H1 (cell line): ENCODE measurements around the gene WWC2. TPM values are rescaled to one million over a fixed set of nuclear protein-coding genes. Genes with fewer than 3 reads are reported as not detected.

ENCODE experiments used
- CTCF ChIA-PET: fragments of 300-600 bp; sonication (Branson Sonifier 250); formaldehyde crosslinking; loops from one replicate; lab custom pipeline; 2021; ENCODE audit not compliant: partially characterized antibody; lab: Charles Lee
- POLR2A ChIA-PET: fragments of 300-600 bp; sonication (Branson Sonifier 250); formaldehyde crosslinking; loops from one replicate; lab custom pipeline; 2021; ENCODE audit warnings: inconsistent platforms; ENCODE audit not compliant: partially characterized antibody; lab: Charles Lee
- DNase-seq, 2 experiments: peaks; one replicate each; pipeline versions ENCODE4 v3.0.0 to v3.0.0-alpha.2; 2010 to 2022; ENCODE audit warnings: low spot score in 2 of 2, low read depth in 1 of 2, mixed read lengths in 1 of 2
- FAIRE-seq: peaks from 2 replicates; lab custom pipeline; 2011; peaks lifted over from hg19 to GRCh38; lab: Jason Lieb, UNC
- H2AFZ ChIP-seq: 2 replicates; pipeline ENCODE4 v1.8.1; 2012; ENCODE audit warnings: low read length, inconsistent platforms
- H2AK5ac ChIP-seq: 2 replicates; pipeline ENCODE4 v1.6.1; 2013; ENCODE audit warnings: low read depth, low read length
- H2BK120ac ChIP-seq: replicated peaks from 2 replicates; pipeline ENCODE3; 2013; ENCODE audit warnings: low read depth, low read length, inconsistent platforms
- H2BK12ac ChIP-seq: 2 replicates; pipeline ENCODE4 v1.6.1; 2013; ENCODE audit warnings: low read depth, low read length
- H2BK15ac ChIP-seq: 2 replicates; pipeline ENCODE4 v1.6.1; 2013; ENCODE audit warnings: low read length
- H2BK20ac ChIP-seq: 2 replicates; pipeline ENCODE4 v1.6.1; 2013; ENCODE audit warnings: low read length
- H2BK5ac ChIP-seq: 2 replicates; pipeline ENCODE4 v1.6.1; 2013; ENCODE audit warnings: low read depth, low read length
- H3K14ac ChIP-seq: 2 replicates; pipeline ENCODE4 v1.6.1; 2013; ENCODE audit warnings: inconsistent platforms; ENCODE audit not compliant: insufficient read length
- H3K18ac ChIP-seq: 2 replicates; pipeline ENCODE4 v1.6.1; 2013; ENCODE audit warnings: low read length; ENCODE audit errors: extremely low read depth
- H3K23ac ChIP-seq: 2 replicates; pipeline ENCODE4 v1.6.1; 2013; ENCODE audit warnings: inconsistent platforms; ENCODE audit not compliant: insufficient read length
- H3K23me2 ChIP-seq: 2 replicates; pipeline ENCODE4 v1.6.1; 2013; ENCODE audit warnings: low read depth, low read length
- H3K27ac ChIP-seq: 2 replicates; pipeline ENCODE4 v1.6.1; 2011; ENCODE audit warnings: low read depth, low read length, inconsistent platforms
- H3K27me3 ChIP-seq, 4 experiments: replicated peaks in 1 of 4; 1 replicate in 1 of 4; 2 replicates in 3 of 4; pipeline versions ENCODE4 v1.6.1 to v1.8.1; 2011 to 2013; ENCODE audit warnings: low read length in 3 of 4, mild to moderate bottlenecking in 3 of 4, inconsistent platforms in 2 of 4, mixed read lengths in 2 of 4, moderate library complexity in 1 of 4; ENCODE audit not compliant: control insufficient read depth in 3 of 4, insufficient read depth in 3 of 4; ENCODE audit errors: extremely low read depth in 1 of 4
- H3K36me3 ChIP-seq, 4 experiments: 2 replicates each; pipeline versions ENCODE4 v1.6.1 to v1.8.1; 2011 to 2013; ENCODE audit warnings: mild to moderate bottlenecking in 4 of 4, low read length in 3 of 4, moderate library complexity in 2 of 4, control low read depth in 1 of 4, inconsistent platforms in 1 of 4; ENCODE audit not compliant: insufficient read depth in 4 of 4, control insufficient read depth in 2 of 4
- H3K4ac ChIP-seq: replicated peaks from 2 replicates; pipeline ENCODE3; 2013; ENCODE audit warnings: low read length, low read depth, mixed read lengths, inconsistent platforms; ENCODE audit not compliant: insufficient read length
- H3K4me1 ChIP-seq, 4 experiments: replicated peaks in 1 of 4; 1 replicate in 1 of 4; 2 replicates in 3 of 4; pipeline versions ENCODE4 v1.6.1 to v1.8.1; 2011 to 2013; ENCODE audit warnings: low read length in 3 of 4, inconsistent platforms in 2 of 4, mixed read lengths in 1 of 4; ENCODE audit not compliant: insufficient read depth in 4 of 4, control insufficient read depth in 3 of 4
- H3K4me2 ChIP-seq, 2 experiments: 2 replicates each; pipeline versions ENCODE4 v1.6.1 to v1.8.1; 2011 to 2013; ENCODE audit warnings: low read depth in 2 of 2, low read length in 2 of 2, control low read depth in 1 of 2, inconsistent platforms in 1 of 2, mild to moderate bottlenecking in 1 of 2; ENCODE audit not compliant: insufficient read depth in 1 of 2
- H3K4me3 ChIP-seq, 4 experiments: fragments of 200-600, 300-600 bp in 1 of 4; sonication (generic), shearing (Covaris generic), sonication (Bioruptor Twin) in 1 of 4; 2 replicates each; pipeline versions ENCODE4 v1.5.1 to v1.8.1; 2011 to 2016; ENCODE audit warnings: low read length in 4 of 4, low read depth in 3 of 4, control low read depth in 2 of 4, inconsistent platforms in 2 of 4, mild to moderate bottlenecking in 2 of 4, mixed read lengths in 1 of 4, moderate library complexity in 1 of 4; ENCODE audit not compliant: insufficient read depth in 2 of 4; ENCODE audit errors: extremely low read depth in 1 of 4
- H3K56ac ChIP-seq: replicated peaks from 2 replicates; pipeline ENCODE3; 2013; ENCODE audit warnings: low read depth, mild to moderate bottlenecking, mixed read lengths, low read length, inconsistent platforms; ENCODE audit not compliant: insufficient read length
- H3K79me1 ChIP-seq: 2 replicates; pipeline ENCODE4 v1.6.1; 2013; ENCODE audit warnings: low read depth, low read length, control low read depth
- H3K79me2 ChIP-seq, 2 experiments: 2 replicates each; pipeline versions ENCODE4 v1.6.1 to v1.8.1; 2012 to 2013; ENCODE audit warnings: low read length in 2 of 2, mild to moderate bottlenecking in 2 of 2, inconsistent platforms in 1 of 2; ENCODE audit not compliant: insufficient read depth in 2 of 2, control insufficient read depth in 1 of 2
- H3K9ac ChIP-seq, 4 experiments: replicated peaks in 1 of 4; 1 replicate in 1 of 4; 2 replicates in 3 of 4; pipeline versions ENCODE4 v1.6.1 to v1.8.1; 2011 to 2013; ENCODE audit warnings: low read depth in 3 of 4, low read length in 3 of 4, control low read depth in 2 of 4, mild to moderate bottlenecking in 2 of 4, moderate library complexity in 2 of 4, inconsistent platforms in 1 of 4; ENCODE audit errors: extremely low read depth in 1 of 4
- H3K9me3 ChIP-seq, 2 experiments: 2 replicates each; pipeline versions ENCODE4 v1.6.1 to v1.8.1; 2012 to 2013; ENCODE audit warnings: mild to moderate bottlenecking in 2 of 2, moderate library complexity in 2 of 2, control low read depth in 1 of 2, inconsistent platforms in 1 of 2, low read depth in 1 of 2, low read length in 1 of 2, mixed read lengths in 1 of 2; ENCODE audit not compliant: insufficient read depth in 2 of 2
- H4K20me1 ChIP-seq, 2 experiments: replicated peaks in 1 of 2; 2 replicates each; pipeline versions ENCODE3 to v1.8.1; 2011 to 2013; ENCODE audit warnings: inconsistent platforms in 2 of 2, low read length in 2 of 2, mild to moderate bottlenecking in 1 of 2; ENCODE audit not compliant: insufficient read depth in 2 of 2, control insufficient read depth in 1 of 2
- H4K5ac ChIP-seq: 2 replicates; pipeline ENCODE4 v1.6.1; 2013; ENCODE audit warnings: low read length, low read depth, mixed read lengths, inconsistent platforms; ENCODE audit not compliant: insufficient read length
- H4K8ac ChIP-seq: 2 replicates; pipeline ENCODE4 v1.8.0; 2013; ENCODE audit warnings: mild to moderate bottlenecking, moderate library complexity, low read length, inconsistent platforms; ENCODE audit not compliant: insufficient read depth; ENCODE audit errors: extremely low read depth
- H4K91ac ChIP-seq: replicated peaks from 2 replicates; pipeline ENCODE3; 2013; ENCODE audit warnings: low read length, mixed read lengths, inconsistent platforms; ENCODE audit not compliant: insufficient read length
- TCF12 ChIP-seq: IDR thresholded peaks from 2 replicates; pipeline ENCODE4 v1.6.1; 2011; ENCODE audit warnings: low read depth, mild to moderate bottlenecking, low read length
- TEAD4 ChIP-seq: IDR thresholded peaks from 2 replicates; pipeline ENCODE4 v1.6.1; 2012; ENCODE audit warnings: low read depth, low read length, inconsistent platforms, mixed read lengths
- whole genome bisulfite sequencing, 2 experiments: shearing (Covaris generic) in 1 of 2; methylation state at CpG; one replicate each; pipeline versions ENCODE4 v1.1.6 to v1.1.7; 2013 to 2015; ENCODE audit warnings: low lambda C conversion rate in 2 of 2, mixed read lengths in 2 of 2, inconsistent platforms in 1 of 2, low coverage in 1 of 2, missing lambda C conversion rate in 1 of 2; ENCODE audit not compliant: insufficient replicate concordance in 2 of 2, insufficient coverage in 1 of 2, insufficient read length in 1 of 2; ENCODE audit errors: extremely low coverage in 1 of 2, missing lambda C conversion rate in 1 of 2; 5-methylcytosine and 5-hydroxymethylcytosine counted together
- polyA plus RNA-seq, 7 experiments: library from polyadenylated mRNA; depleted of rRNA in 3 of 7; stranded (reverse) in 5 of 7; unstranded in 2 of 7; fragments of >200 nt in 5 of 7; fragments of 200-250 nt in 2 of 7; gene quantifications; 1 replicate in 5 of 7; 2 replicates in 1 of 7; 4 replicates in 1 of 7; pipeline versions ENCODE4 v1.2.1 to v1.2.3, GENCODE V29; 2011 to 2013; ENCODE audit warnings: missing spikeins in 2 of 7, mixed read lengths in 2 of 7
- total RNA-seq: library from RNA; stranded (reverse); fragmentation: NEBNext Ultra II Directional; extraction: Animal tissue kit (Norgen Biotek cat#: 25700); gene quantifications from 2 replicates; pipeline ENCODE4 v1.2.1, GENCODE V29; 2021

Gene WWC2
- total and polyA plus RNA-seq, 2 of the 8 experiments (the other 6 are each of a cell fraction or from before 2014, with no cell fraction given), result 17.6 to 135 TPM

GRCh38 chr4:183173580-183174526 lies 74.8 kb downstream of the WWC2 start:
- no peak overlapping the region for H4K8ac ChIP-seq
- POLR2A ChIA-PET, result interaction anchor here (1.0 to 1.1 kb wide), 2 partner anchors 10 to 76 kb away, joined by 5 read pairs; no protein-coding TSS in a partner anchor
- no peak overlapping the region; the same call in 1 of the 2 replicates for H2BK15ac ChIP-seq
- H3K14ac ChIP-seq, result no peak overlapping the region
- no peak overlapping the region for H2BK120ac ChIP-seq
- H2BK12ac ChIP-seq, result peak overlapping the region; percentile 53; the same call in 1 of the 2 replicates
- 0 out of 2 replicates have a peak overlapping the region, but pooled peaks have one; percentile 15 for H2BK5ac ChIP-seq
- no peaks in the 10 kb centered on the region for H3K23me2 ChIP-seq
- DNase-seq (no peak), FAIRE-seq (peak; percentile 50)
- peaks cover 7 to 97% of the 10 kb centered on the region in 2 experiments; a peak in 3 of 4 replicates for H3K79me2 ChIP-seq
- WGBS, 2 experiments, result 52% methylated on average over 13 of the region's 13 CpGs; no CpG with 5 or more reads in 1 of the 2 experiments
- H3K4ac ChIP-seq, result peak overlapping the region; percentile 17
- H3K9ac ChIP-seq, result peak overlapping the region in 1 of 4 experiments; percentile 24; a peak in 2 of 7 replicates
- peak overlapping the region; percentile 34; the same call in 1 of the 2 replicates for H2AK5ac ChIP-seq
- TF ChIP-seq TEAD4, result 0 out of 2 replicates have a peak, but pooled peaks have one; percentile 32
- no peak for TF ChIP-seq TCF12
- no peak overlapping the region for H2AFZ ChIP-seq
- H2BK20ac ChIP-seq, result no peak overlapping the region
- H3K4me3 ChIP-seq, result no peak overlapping the region
- H3K79me1 ChIP-seq, result peaks cover 9% of the 10 kb centered on the region
- peaks cover 2 to 5% of the 10 kb centered on the region in 2 experiments for H4K20me1 ChIP-seq
- H3K18ac ChIP-seq, result peak overlapping the region; percentile 44; the same call in 1 of the 2 replicates
- H4K91ac ChIP-seq, result no peak overlapping the region
- no peaks in the 10 kb centered on the region for H3K27me3 ChIP-seq
- no peaks in the 10 kb centered on the region for H3K36me3 ChIP-seq
- no peak overlapping the region for H3K27ac ChIP-seq
- H3K23ac ChIP-seq, result no peak overlapping the region
- peak overlapping the region; percentile 7 to 40 for H3K4me2 ChIP-seq
- H3K56ac ChIP-seq, result no peak overlapping the region
- H3K4me1 ChIP-seq, result peaks cover 6 to 29% (median 22%) of the 10 kb centered on the region in 4 experiments
- no peaks in the 10 kb centered on the region for H3K9me3 ChIP-seq
- H4K5ac ChIP-seq, result no peak overlapping the region
- CTCF ChIA-PET, result interaction anchor here (0.6 to 1.2 kb wide), 2 partner anchors 11 to 41 kb away, joined by 3 read pairs; no protein-coding TSS in a partner anchor
